MM.1S (cell line): Measurements from ENCODE around the gene KCNB1.

Source experiments
- CTCF ChIP-seq: fragments of 300-600 bp; sonication (generic); IDR thresholded peaks from 2 replicates; pipeline ENCODE4 v1.5.1; 2016; ENCODE audit warnings: antibody characterized with exemption, low read length, mixed read lengths
- EZH2 ChIP-seq: fragments of 300-600 bp; sonication (generic); optimal IDR thresholded peaks from 2 replicates; pipeline ENCODE3; 2017; ENCODE audit warnings: low read depth, mild to moderate bottlenecking, antibody characterized with exemption, low read length, mixed read lengths
- EZH2phosphoT487 ChIP-seq: fragments of 300-600 bp; sonication (generic); IDR thresholded peaks from 2 replicates; pipeline ENCODE4 v1.6.1; 2018; ENCODE audit warnings: antibody characterized with exemption, low read length

- TF ChIP-seq CTCF (no peak), EZH2 (no peak), EZH2phosphoT487 (no peak)
Observed at GRCh38 chr20:49347156-49347555, 135.3 kb downstream of the KCNB1 start.
